Upper lobe of right lung (tissue), 1 donor: ENCODE measurements around the gene SIPA1L3. TPM values are rescaled to one million over a fixed set of nuclear protein-coding genes. Genes with fewer than 3 reads are reported as not detected.

Source experiments
- ATAC-seq: fragments of 200-7000 bp; cut with Tn5 transposase; one replicate; pipeline ENCODE4 v1.9.1; 2020; ENCODE audit warnings: mild to moderate bottlenecking, moderate library complexity
- DNase-seq: peaks from one replicate; pipeline ENCODE4 v3.0.0-alpha.2; 2020
- H3K27ac ChIP-seq: fragments of 200-600 bp; one replicate; pipeline ENCODE4 v1.8.0; 2022
- H3K27me3 ChIP-seq: fragments of 200-600 bp; one replicate; pipeline ENCODE4 v1.8.0; 2022; ENCODE audit warnings: mild to moderate bottlenecking
- H3K36me3 ChIP-seq: fragments of 200-600 bp; one replicate; pipeline ENCODE4 v1.8.0; 2022
- H3K4me1 ChIP-seq: fragments of 200-600 bp; one replicate; pipeline ENCODE4 v1.8.0; 2022
- H3K4me3 ChIP-seq: fragments of 200-600 bp; one replicate; pipeline ENCODE4 v1.8.0; 2022; ENCODE audit warnings: mild to moderate bottlenecking
- H3K9me3 ChIP-seq: fragments of 200-600 bp; one replicate; pipeline ENCODE4 v1.8.0; 2022
- CTCF ChIP-seq: fragments of 200-600 bp; IDR thresholded peaks from one replicate; pipeline ENCODE4 v1.8.0; 2022; ENCODE audit warnings: antibody characterized with exemption
- intact Hi-C: fragments of 100-400 bp; cut with DNase I; formaldehyde crosslinking; loops from one replicate; pipeline ENCODE4 v1.11.0; 2022
- total RNA-seq: library from RNA; stranded (reverse); fragmentation: NEBNext Ultra II Directional; extraction: Animal tissue kit (Norgen Biotek cat#: 25700); gene quantifications from one replicate; pipeline ENCODE4 v1.2.1, GENCODE V29; 2021
- donor health status: DM: no; HTN: yes; CAD: no; lungs with severe emphysema.

The SIPA1L3 gene
- total RNA-seq, 1 donor from 2014 or later: 66.3 TPM

GRCh38 chr19:38115271-38115802 lies 208.3 kb downstream of the SIPA1L3 start:
- intact Hi-C loops: no loop called here
- ATAC-seq: no peak
- no peaks in the 10 kb centered on the region for H3K4me1 ChIP-seq
- peaks cover 48% of the 10 kb centered on the region for H3K36me3 ChIP-seq
- H3K27ac ChIP-seq: no peak overlapping the region
- no peak overlapping the region for H3K4me3 ChIP-seq
- TF ChIP-seq CTCF: no peak
- H3K9me3 ChIP-seq: no peaks in the 10 kb centered on the region
- DNase-seq: no peak
- H3K27me3 ChIP-seq: no peaks in the 10 kb centered on the region

GRCh38 chr19:38118176-38118575 lies 211.2 kb downstream of the SIPA1L3 start:
- Histone ChIP-seq H3K9me3 (no peaks in the 10 kb centered on the region), H3K4me3 (no peak overlapping the region), H3K27me3 (no peaks in the 10 kb centered on the region), H3K36me3 (peaks cover 26% of the 10 kb centered on the region), H3K4me1 (no peaks in the 10 kb centered on the region), H3K27ac (no peak overlapping the region)
- no peak for DNase-seq
- no peak for TF ChIP-seq CTCF
- no peak for ATAC-seq
- intact Hi-C loops: no loop called here

GRCh38 chr19:38120471-38121025 lies 213.5 kb downstream of the SIPA1L3 start:
- peaks cover 18% of the 10 kb centered on the region for H3K36me3 ChIP-seq
- no peak overlapping the region for H3K27ac ChIP-seq
- TF ChIP-seq CTCF: no peak
- no peak overlapping the region for H3K4me3 ChIP-seq
- ATAC-seq (no peak), DNase-seq (no peak)
- H3K9me3 ChIP-seq: no peaks in the 10 kb centered on the region
- H3K4me1 ChIP-seq: no peaks in the 10 kb centered on the region
- intact Hi-C loops: no loop called here
- H3K27me3 ChIP-seq: no peaks in the 10 kb centered on the region

GRCh38 chr19:38122402-38123093 lies 215.5 kb downstream of the SIPA1L3 start:
- ATAC-seq: no peak
- intact Hi-C loops: no loop called here

GRCh38 chr19:38125238-38125637 lies 218.2 kb downstream of the SIPA1L3 start:
- no peak for TF ChIP-seq CTCF
- H3K4me1 ChIP-seq: no peaks in the 10 kb centered on the region
- H3K36me3 ChIP-seq: peaks cover 6% of the 10 kb centered on the region
- intact Hi-C loops: no loop called here
- H3K27ac ChIP-seq: no peak overlapping the region
- no peaks in the 10 kb centered on the region for H3K27me3 ChIP-seq
- DNase-seq: no peak
- no peaks in the 10 kb centered on the region for H3K9me3 ChIP-seq
- ATAC-seq: no peak
- no peak overlapping the region for H3K4me3 ChIP-seq

More at GRCh38 chr19:38122402-38123093, 215.5 kb downstream of the SIPA1L3 start:
- Histone ChIP-seq H3K36me3 (peaks cover 18% of the 10 kb centered on the region), H3K27ac (no peak overlapping the region), H3K27me3 (no peaks in the 10 kb centered on the region), H3K4me1 (no peaks in the 10 kb centered on the region), H3K9me3 (no peaks in the 10 kb centered on the region), H3K4me3 (no peak overlapping the region)
- TF ChIP-seq CTCF: no peak
- DNase-seq: no peak
